Natural killer cell treated with Interleukin-12 subunit alpha and Interleukin-12 subunit beta and Interleukin-15 and Interleukin-18, amount 100 ng/mL, for 72 hours (primary cell): ENCODE results near the gene RFPL1. TPM values are rescaled to one million over a fixed set of nuclear protein-coding genes. Genes with fewer than 3 reads are reported as not detected.
A peak's percentile ranks its signal among the peaks of the same experiment; 100 is the strongest.

Experiments
- ATAC-seq, 2 donors: fragments of 150-1000 bp; cut with Tn5 transposase in 1 of 2; sonication (Bioruptor Pico), chemical (Tn5 transposase) in 1 of 2; 2 replicates each; pipeline ENCODE4 v1.10.0; 2021
- DNase-seq: peaks from one replicate; pipeline ENCODE4 v3.0.0; 2022; ENCODE audit warnings: low spot score
- H3K27ac Mint-ChIP-seq, 2 donors: 1 replicate in 1 of 2; 2 replicates in 1 of 2; pipeline ENCODE4 v1.8.0; 2022; ENCODE audit warnings: mixed read lengths in 2 of 2, mild to moderate bottlenecking in 1 of 2, moderate library complexity in 1 of 2
- H3K27me3 Mint-ChIP-seq, 2 donors: 1 replicate in 1 of 2; 2 replicates in 1 of 2; pipeline ENCODE4 v1.8.0; 2022; ENCODE audit warnings: mixed read lengths in 2 of 2
- H3K36me3 Mint-ChIP-seq: one replicate; pipeline ENCODE4 v1.8.0; 2022; ENCODE audit warnings: mixed read lengths
- H3K4me1 Mint-ChIP-seq, 2 donors: 1 replicate in 1 of 2; 2 replicates in 1 of 2; pipeline ENCODE4 v1.8.0; 2022; ENCODE audit warnings: low read depth in 2 of 2, mixed read lengths in 2 of 2, mild to moderate bottlenecking in 1 of 2
- H3K4me3 Mint-ChIP-seq: one replicate; pipeline ENCODE4 v1.8.0; 2022; ENCODE audit warnings: mixed read lengths
- H3K9me3 Mint-ChIP-seq: 2 replicates; pipeline ENCODE4 v1.8.0; 2022; ENCODE audit warnings: mixed read lengths
- total RNA-seq, 2 donors: library from RNA; stranded (reverse); gene quantifications; one replicate each; pipeline ENCODE4 v1.2.3, GENCODE V29; 2022

Gene RFPL1
- total RNA-seq, 2 donors from 2014 or later = not detected

DNA sequence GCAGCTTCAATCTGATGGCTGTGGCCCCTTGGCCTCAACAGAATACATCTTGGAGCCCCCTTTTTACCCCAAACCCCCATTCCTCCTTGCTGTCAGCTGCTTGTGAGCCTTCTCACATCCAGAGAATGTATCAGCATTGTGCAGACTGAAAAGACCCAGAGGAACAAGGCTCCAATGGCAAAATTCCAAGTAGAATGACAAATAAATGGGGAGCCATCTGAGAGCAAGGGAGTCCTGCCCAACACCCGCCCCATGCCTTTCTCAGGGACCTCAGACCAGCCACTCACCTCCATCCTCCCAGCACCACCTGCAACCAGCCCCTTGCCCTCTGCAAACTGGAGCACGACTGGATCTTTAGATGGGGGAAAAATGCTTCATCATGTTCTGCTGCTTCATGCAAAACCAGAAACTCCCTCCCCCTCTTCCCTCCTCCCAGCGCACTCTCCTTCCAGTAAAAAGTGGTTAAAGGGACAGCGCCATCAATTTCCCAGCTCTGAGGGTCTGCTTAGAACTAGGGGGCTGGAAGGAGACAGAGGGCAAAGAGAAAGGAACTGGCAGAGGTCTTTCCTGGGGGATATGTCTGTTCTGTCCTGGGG, 39.4 kb downstream of the RFPL1 start:
- Mint-ChIP-seq H3K27me3 (peaks cover 29 to 41% of the 10 kb centered on the region in 2 donors), H3K4me3 (no peak overlapping the region), H3K4me1 (peaks cover 11 to 15% of the 10 kb centered on the region in 2 donors), H3K27ac (no peak overlapping the region), H3K36me3 (no peaks in the 10 kb centered on the region), H3K9me3 (no peaks in the 10 kb centered on the region)
- no peak for DNase-seq
- no peak for ATAC-seq

DNA sequence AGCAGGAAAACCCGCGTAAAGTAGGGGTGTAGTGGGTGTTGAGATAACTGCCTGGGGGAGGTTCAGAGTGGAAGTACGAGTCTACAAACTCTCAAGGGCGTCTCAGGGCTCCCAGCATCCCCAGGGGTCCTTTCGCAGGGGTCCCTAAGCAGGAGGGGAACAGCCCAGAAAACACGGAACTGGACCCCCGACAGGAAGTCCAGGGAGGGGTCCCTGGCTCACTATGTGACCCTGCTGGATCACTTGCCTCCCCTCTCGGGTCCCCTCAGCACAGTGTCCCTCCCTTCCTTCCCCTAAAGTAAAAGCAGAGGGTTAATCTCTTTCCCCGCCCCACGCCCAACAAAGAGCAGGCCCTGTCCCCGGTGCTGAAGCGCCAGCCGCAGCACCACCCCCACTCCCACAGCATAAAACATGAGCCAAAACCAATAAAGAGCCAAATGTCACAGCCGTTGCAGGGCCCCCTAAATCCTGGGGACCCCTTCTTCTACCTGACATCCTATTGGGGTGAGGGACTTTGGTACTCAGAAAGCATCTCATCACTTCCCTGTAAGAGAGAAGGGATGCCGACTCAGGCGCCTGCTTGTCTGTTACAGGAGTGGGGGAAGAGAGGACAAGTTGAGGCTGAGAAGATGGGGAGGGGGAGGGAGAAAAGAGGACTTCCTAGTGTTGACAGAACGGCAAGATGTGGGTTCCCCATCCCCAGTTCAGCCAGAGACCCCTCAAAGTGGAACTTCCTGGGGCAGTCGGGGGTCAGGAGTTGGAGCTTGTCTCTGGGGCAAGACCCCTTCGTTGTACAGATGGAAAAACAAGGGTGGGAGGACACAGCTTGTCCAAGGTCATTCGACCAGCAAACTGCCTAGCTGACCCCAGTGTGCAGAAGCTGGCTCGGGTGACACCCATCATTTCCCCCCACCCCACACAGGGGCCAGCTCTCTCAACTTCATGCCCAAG, 40.2 kb downstream of the RFPL1 start:
- Mint-ChIP-seq H3K4me3 (peak overlapping the region; percentile 16), H3K27ac (no peak overlapping the region), H3K4me1 (peaks cover 11 to 15% of the 10 kb centered on the region in 2 donors), H3K36me3 (no peaks in the 10 kb centered on the region), H3K27me3 (peaks cover 29 to 41% of the 10 kb centered on the region in 2 donors), H3K9me3 (no peaks in the 10 kb centered on the region)
- ATAC-seq (no peak), DNase-seq (no peak)

DNA sequence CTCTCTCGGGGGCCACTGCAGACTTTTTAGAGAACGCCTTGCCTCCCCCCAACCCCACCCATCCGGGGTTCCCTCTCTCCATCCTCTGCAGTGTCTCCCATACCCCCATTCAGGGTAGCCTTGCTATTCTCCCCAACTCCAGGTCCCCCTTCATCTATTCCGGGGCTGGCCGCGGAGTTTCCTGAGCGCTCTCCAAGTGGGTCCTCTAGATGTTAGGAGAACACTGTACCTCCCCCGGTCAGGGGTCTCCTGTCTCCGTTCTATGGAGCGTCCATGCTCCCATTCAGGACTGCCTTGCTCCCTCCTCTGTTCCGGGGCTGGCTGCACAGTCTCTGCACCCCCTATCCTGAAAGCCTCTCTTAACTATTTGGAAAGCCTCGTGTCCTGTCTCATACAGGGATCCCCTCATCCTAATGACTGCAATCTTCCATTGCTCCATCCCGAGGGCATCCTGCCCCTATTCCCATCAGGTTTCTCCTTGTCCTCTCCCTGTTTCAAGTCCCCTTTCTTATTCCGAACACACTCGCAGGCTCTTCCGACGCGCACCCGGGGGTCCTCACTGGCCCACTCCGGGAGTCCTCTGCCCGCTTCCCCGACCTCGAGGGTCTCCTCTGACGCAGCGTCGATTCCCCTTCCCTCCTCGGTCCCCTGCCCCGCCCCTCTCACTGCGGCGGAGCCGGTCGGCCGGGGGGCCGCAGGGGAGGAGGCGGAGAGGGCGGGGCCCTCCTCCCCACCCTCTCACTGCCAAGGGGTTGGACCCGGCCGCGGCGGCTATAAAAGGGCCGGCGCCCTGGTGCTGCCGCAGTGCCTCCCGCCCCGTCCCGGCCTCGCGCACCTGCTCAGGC, 41.3 kb downstream of the RFPL1 start, which contains the start of gene NEFH:
NEFH (plus strand) TSS at position 802 of the 845 bp plus-strand sequence. CDS start 45 bp downstream, outside the sequence.
- H3K27ac Mint-ChIP-seq = no peak within 1 kb of the TSS
- peaks cover 11 to 15% of the 10 kb centered on the region in 2 donors for H3K4me1 Mint-ChIP-seq
- no peak for DNase-seq
- no peaks in the 10 kb centered on the region for H3K36me3 Mint-ChIP-seq
- H3K4me3 Mint-ChIP-seq = peak within 1 kb of the TSS; percentile 65
- H3K9me3 Mint-ChIP-seq = no peaks in the 10 kb centered on the region
- no peak for ATAC-seq
- H3K27me3 Mint-ChIP-seq = peaks cover 29 to 38% of the 10 kb centered on the region in 2 donors

GRCh38 chr22:29480262-29480511, 41.8 kb downstream of the RFPL1 start:
- ATAC-seq (no peak), DNase-seq (no peak)
- Mint-ChIP-seq H3K4me3 (no peak overlapping the region), H3K9me3 (no peaks in the 10 kb centered on the region), H3K36me3 (no peaks in the 10 kb centered on the region), H3K4me1 (peaks cover 11 to 15% of the 10 kb centered on the region in 2 donors), H3K27ac (no peak overlapping the region), H3K27me3 (peaks cover 29 to 37% of the 10 kb centered on the region in 2 donors)

DNA sequence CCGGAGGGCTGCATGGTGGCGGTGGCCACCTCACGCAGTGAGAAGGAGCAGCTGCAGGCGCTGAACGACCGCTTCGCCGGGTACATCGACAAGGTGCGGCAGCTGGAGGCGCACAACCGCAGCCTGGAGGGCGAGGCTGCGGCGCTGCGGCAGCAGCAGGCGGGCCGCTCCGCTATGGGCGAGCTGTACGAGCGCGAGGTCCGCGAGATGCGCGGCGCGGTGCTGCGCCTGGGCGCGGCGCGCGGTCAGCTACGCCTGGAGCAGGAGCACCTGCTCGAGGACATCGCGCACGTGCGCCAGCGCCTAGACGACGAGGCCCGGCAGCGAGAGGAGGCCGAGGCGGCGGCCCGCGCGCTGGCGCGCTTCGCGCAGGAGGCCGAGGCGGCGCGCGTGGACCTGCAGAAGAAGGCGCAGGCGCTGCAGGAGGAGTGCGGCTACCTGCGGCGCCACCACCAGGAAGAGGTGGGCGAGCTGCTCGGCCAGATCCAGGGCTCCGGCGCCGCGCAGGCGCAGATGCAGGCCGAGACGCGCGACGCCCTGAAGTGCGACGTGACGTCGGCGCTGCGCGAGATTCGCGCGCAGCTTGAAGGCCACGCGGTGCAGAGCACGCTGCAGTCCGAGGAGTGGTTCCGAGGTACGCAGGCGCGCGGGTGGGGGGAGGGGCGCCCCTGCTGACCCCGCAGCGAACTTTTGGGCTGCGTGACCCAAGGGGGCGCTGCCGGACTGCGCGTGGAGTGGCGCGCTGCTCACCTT, 42.3 kb downstream of the RFPL1 start:
- H3K9me3 Mint-ChIP-seq = no peaks in the 10 kb centered on the region
- DNase-seq = no peak
- H3K27ac Mint-ChIP-seq = no peak overlapping the region
- peaks cover 29 to 36% of the 10 kb centered on the region in 2 donors for H3K27me3 Mint-ChIP-seq
- peak; percentile 72 to 79 for ATAC-seq
- H3K4me1 Mint-ChIP-seq = peaks cover 11 to 15% of the 10 kb centered on the region in 2 donors
- H3K4me3 Mint-ChIP-seq = peak overlapping the region; percentile 68
- H3K36me3 Mint-ChIP-seq = no peaks in the 10 kb centered on the region

GRCh38 chr22:29481265-29482000, 43.0 kb downstream of the RFPL1 start:
- Mint-ChIP-seq H3K4me3 (peak overlapping the region; percentile 68), H3K4me1 (peaks cover 11 to 15% of the 10 kb centered on the region in 2 donors), H3K27ac (no peak overlapping the region), H3K36me3 (no peaks in the 10 kb centered on the region), H3K9me3 (no peaks in the 10 kb centered on the region), H3K27me3 (peaks cover 29 to 33% of the 10 kb centered on the region in 2 donors)
- no peak for DNase-seq
- no peak for ATAC-seq

GRCh38 chr22:29482253-29482652, 43.9 kb downstream of the RFPL1 start:
- no peak for ATAC-seq
- H3K36me3 Mint-ChIP-seq = no peaks in the 10 kb centered on the region
- peaks cover 11 to 15% of the 10 kb centered on the region in 2 donors for H3K4me1 Mint-ChIP-seq
- H3K4me3 Mint-ChIP-seq = no peak overlapping the region
- H3K27ac Mint-ChIP-seq = no peak overlapping the region
- peaks cover 29% of the 10 kb centered on the region in 2 donors for H3K27me3 Mint-ChIP-seq
- H3K9me3 Mint-ChIP-seq = no peaks in the 10 kb centered on the region
- DNase-seq = no peak

DNA sequence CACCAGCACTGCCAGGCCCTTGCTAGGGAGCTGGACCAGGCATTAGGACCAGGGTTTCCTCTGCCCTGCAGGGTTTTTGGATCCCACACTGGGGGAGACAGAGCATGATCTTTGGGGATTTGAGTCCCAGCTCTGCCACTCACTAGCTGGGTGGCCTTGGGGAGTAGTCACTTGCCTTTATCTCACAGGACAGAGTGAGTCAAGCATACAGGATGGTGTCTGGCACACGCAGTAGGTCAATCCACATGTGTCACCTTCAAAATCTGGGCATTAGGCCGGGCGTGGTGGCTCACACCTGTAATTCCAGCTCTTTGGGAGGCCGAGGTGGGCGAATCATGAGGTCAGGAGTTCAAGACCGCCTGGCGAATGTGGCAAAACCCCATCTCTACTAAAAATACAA, 44.3 kb downstream of the RFPL1 start:
- Mint-ChIP-seq H3K4me1 (peaks cover 11 to 15% of the 10 kb centered on the region in 2 donors), H3K4me3 (no peak overlapping the region), H3K27me3 (peaks cover 28 to 29% of the 10 kb centered on the region in 2 donors), H3K36me3 (no peaks in the 10 kb centered on the region), H3K9me3 (no peaks in the 10 kb centered on the region), H3K27ac (no peak overlapping the region)
- no peak for DNase-seq
- ATAC-seq = no peak

DNA sequence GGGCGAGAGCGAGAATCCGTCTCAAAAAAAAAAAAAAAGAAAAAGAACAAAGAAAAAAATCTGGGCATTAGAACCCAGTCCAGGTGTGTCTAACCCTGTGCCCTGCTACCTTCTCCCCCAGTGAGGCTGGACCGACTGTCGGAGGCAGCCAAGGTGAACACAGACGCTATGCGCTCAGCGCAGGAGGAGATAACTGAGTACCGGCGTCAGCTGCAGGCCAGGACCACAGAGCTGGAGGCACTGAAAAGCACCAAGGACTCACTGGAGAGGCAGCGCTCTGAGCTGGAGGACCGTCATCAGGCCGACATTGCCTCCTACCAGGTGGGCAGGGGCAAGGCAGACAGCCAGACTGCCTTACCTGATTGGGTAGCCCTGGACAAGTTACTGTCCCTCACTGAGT, 44.9 kb downstream of the RFPL1 start:
- DNase-seq (no peak), ATAC-seq (no peak)
- Mint-ChIP-seq H3K27me3 (peaks cover 25 to 27% of the 10 kb centered on the region in 2 donors), H3K36me3 (no peaks in the 10 kb centered on the region), H3K27ac (no peak overlapping the region), H3K4me1 (peaks cover 11 to 15% of the 10 kb centered on the region in 2 donors), H3K4me3 (no peak overlapping the region), H3K9me3 (no peaks in the 10 kb centered on the region)

- Mint-ChIP-seq H3K4me1 (peaks cover 6 to 7% of the 10 kb centered on the region in 2 donors), H3K9me3 (no peaks in the 10 kb centered on the region), H3K4me3 (no peak overlapping the region), H3K27ac (no peak overlapping the region), H3K36me3 (no peaks in the 10 kb centered on the region), H3K27me3 (peaks cover 13 to 14% of the 10 kb centered on the region in 2 donors)
- DNase-seq (no peak), ATAC-seq (no peak)
Measured at GRCh38 chr22:29484642-29485041, 46.3 kb downstream of the RFPL1 start.

GRCh38 chr22:29485448-29485847, 47.1 kb downstream of the RFPL1 start:
- H3K4me1 Mint-ChIP-seq = peaks cover 5 to 6% of the 10 kb centered on the region in 2 donors
- H3K27me3 Mint-ChIP-seq = peaks cover 11% of the 10 kb centered on the region in 2 donors
- H3K9me3 Mint-ChIP-seq = no peaks in the 10 kb centered on the region
- ATAC-seq (no peak), DNase-seq (no peak)
- H3K27ac Mint-ChIP-seq = no peak overlapping the region
- no peaks in the 10 kb centered on the region for H3K36me3 Mint-ChIP-seq
- H3K4me3 Mint-ChIP-seq = no peak overlapping the region

DNA sequence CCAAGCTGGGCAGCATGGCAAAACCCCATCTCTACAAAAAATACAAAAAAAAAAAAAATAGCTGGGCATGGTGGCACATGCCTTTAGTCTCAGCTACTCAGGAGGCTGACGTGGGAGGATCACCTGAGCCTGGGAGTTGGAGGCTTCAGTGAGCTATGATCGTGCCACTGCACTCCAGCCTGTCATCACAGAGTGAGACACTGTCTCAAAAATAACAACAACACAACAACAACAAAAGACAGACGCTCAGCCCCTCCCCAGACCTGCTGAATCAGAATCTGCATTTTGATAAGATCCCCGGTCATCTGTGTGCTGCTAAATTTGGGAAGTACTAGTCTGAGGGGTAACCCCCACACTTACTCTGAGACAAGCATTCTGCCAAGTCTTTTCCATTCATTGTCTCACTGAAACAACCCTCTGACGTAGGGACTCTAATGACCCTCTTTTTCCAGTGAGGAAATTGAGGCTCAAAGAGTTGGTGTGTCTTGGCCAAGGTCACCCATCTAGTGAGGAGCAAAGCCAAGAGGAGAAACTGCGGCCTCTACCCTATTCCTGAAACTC, 49.1 kb downstream of the RFPL1 start:
- Mint-ChIP-seq H3K27ac (no peak overlapping the region), H3K9me3 (no peaks in the 10 kb centered on the region), H3K36me3 (no peaks in the 10 kb centered on the region), H3K4me3 (no peak overlapping the region), H3K27me3 (no peaks in the 10 kb centered on the region), H3K4me1 (no peaks in the 10 kb centered on the region)
- ATAC-seq (no peak), DNase-seq (no peak)
